Colonic mucosa (tissue), 4 donors: ENCODE measurements around the gene ADAMTSL3. TPM values are rescaled to one million over a fixed set of nuclear protein-coding genes. Genes with fewer than 3 reads are reported as not detected.

Source experiments
- DNase-seq: peaks from one replicate; pipeline ENCODE4 v3.0.0-alpha.2; 2020
- H3K27ac ChIP-seq: fragments of 200-600 bp; one replicate; pipeline ENCODE4 v1.8.0; 2021
- H3K27me3 ChIP-seq: fragments of 200-600 bp; one replicate; pipeline ENCODE4 v1.8.0; 2021
- H3K36me3 ChIP-seq: fragments of 200-600 bp; one replicate; pipeline ENCODE4 v1.8.0; 2021
- H3K4me1 ChIP-seq: fragments of 200-600 bp; one replicate; pipeline ENCODE4 v1.8.0; 2021; ENCODE audit warnings: mild to moderate bottlenecking
- H3K4me3 ChIP-seq: fragments of 200-600 bp; one replicate; pipeline ENCODE4 v1.8.0; 2021
- H3K9ac ChIP-seq, 2 donors: one replicate each; pipeline ENCODE4 v1.7.0; 2013; ENCODE audit warnings: control low read depth in 2 of 2, low read depth in 2 of 2, low read length in 2 of 2
- H3K9me3 ChIP-seq: fragments of 200-600 bp; one replicate; pipeline ENCODE4 v1.8.0; 2021
- CTCF ChIP-seq: fragments of 200-600 bp; IDR thresholded peaks from one replicate; pipeline ENCODE4 v1.8.0; 2022; ENCODE audit warnings: antibody characterized with exemption, mild to moderate bottlenecking
- intact Hi-C: fragments of 100-400 bp; cut with DNase I; formaldehyde crosslinking; loops from one replicate; pipeline ENCODE4 v1.14.1; 2022
- total RNA-seq, 2 donors: library from RNA; stranded (reverse); fragmentation: NEBNext Ultra II Directional in 1 of 2; extraction: Animal tissue kit (Norgen Biotek cat#: 25700) in 1 of 2; gene quantifications; one replicate each; pipeline ENCODE4 v1.2.1, GENCODE V29; 2021
- donor health status: healthy.
- donor health status: DM: no; HTN: no; CAD: no.
- donor health status: DM: no; HTN: no; CAD: no.

ADAMTSL3 gene
- total RNA-seq, 2 donors from 2014 or later, result 0.72 to 4.8 TPM

- Histone ChIP-seq H3K4me1 (no peaks in the 10 kb centered on the region), H3K27ac (no peak overlapping the region), H3K36me3 (no peaks in the 10 kb centered on the region), H3K9me3 (no peaks in the 10 kb centered on the region), H3K9ac (no peak overlapping the region), H3K27me3 (no peaks in the 10 kb centered on the region), H3K4me3 (no peak overlapping the region)
- intact Hi-C loops, result no loop called here
- no peak for TF ChIP-seq CTCF
- no peak for DNase-seq
Measured at GRCh38 chr15:83984601-83985000, 330.7 kb downstream of the ADAMTSL3 start.

DNA sequence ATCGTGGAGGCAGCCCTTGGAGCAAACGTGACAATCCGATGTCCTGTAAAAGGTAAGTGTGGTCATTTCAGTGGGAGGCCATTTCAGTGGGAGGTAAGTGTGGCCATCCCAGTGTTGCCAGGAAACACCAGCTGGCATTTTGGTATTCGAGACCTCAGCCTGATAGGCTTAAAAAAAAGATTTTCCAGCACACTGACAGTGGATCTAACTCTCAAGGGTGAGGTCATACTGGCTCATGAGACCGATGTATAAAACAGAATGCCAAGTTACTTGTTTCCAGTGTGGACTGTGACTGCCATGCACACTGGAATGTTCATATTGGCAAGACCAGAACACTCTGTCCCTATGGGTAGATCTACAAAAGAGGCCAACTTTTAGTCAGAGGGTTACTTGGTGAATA is 337.2 kb downstream of the ADAMTSL3 start:
- Histone ChIP-seq H3K27me3 (no peaks in the 10 kb centered on the region), H3K36me3 (no peaks in the 10 kb centered on the region), H3K9ac (no peak overlapping the region), H3K27ac (no peak overlapping the region), H3K4me3 (no peak overlapping the region), H3K4me1 (no peaks in the 10 kb centered on the region), H3K9me3 (no peaks in the 10 kb centered on the region)
- intact Hi-C loops, result no loop called here
- no peak for TF ChIP-seq CTCF
- DNase-seq, result no peak

DNA sequence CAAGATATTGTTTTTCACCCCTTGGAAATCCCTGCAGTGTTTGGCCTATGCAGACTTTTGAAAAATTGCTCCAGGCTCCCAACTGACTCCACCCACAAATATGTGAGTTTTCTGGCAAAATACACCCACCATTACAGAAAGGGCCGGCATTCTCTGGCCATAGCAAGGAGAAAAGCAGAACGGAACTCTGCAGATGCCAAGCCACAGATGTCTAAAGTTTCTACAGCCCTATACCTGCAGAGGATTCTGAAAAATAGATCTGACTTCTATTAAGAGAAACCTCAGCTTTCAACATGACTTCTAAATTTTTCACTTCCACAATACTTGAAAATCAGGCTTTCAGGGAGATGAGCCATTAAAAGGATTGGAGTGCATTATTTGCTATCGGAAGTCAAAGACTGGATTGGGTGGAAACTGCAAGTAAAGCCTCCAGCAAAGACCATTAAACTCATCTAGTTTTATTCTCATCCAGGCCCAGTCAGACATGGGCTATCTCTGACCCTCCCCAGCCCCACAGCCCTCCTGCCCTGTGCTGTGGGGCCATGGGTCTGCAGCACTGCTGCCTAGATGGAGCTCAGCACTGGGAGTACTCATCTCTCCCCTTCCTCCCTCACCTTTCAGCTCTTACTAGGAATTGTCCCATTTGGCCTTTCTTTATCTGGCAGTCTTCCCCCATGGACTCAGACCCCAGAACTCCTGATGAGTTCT is 338.6 kb downstream of the ADAMTSL3 start:
- no peak for TF ChIP-seq CTCF
- intact Hi-C loops, result no loop called here
- Histone ChIP-seq H3K27me3 (no peaks in the 10 kb centered on the region), H3K4me3 (no peak overlapping the region), H3K27ac (no peak overlapping the region), H3K9ac (no peak overlapping the region), H3K36me3 (no peaks in the 10 kb centered on the region), H3K9me3 (no peaks in the 10 kb centered on the region), H3K4me1 (no peaks in the 10 kb centered on the region)
- DNase-seq, result no peak

DNA sequence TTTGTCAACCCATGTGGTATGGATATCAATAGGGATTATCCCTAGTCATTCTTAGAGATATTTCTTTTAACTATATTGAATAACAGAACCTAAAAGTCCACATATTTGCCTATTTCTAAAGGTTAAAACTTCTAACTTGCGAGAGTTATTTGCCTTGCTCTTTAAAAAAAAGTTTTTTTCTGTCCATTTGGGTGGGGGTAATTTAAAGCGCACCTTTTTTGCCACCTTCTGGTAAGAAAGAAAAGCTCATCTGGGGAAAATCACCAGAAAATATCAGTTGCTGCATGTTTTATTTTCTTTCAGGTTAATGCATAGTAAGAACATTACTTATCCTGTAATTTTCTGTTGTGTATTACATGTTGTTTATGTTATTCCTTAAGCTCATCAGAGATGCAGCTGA is 339.7 kb downstream of the ADAMTSL3 start:
- Histone ChIP-seq H3K36me3 (no peaks in the 10 kb centered on the region), H3K9ac (no peak overlapping the region), H3K27me3 (no peaks in the 10 kb centered on the region), H3K27ac (no peak overlapping the region), H3K4me1 (no peaks in the 10 kb centered on the region), H3K4me3 (no peak overlapping the region), H3K9me3 (no peaks in the 10 kb centered on the region)
- intact Hi-C loops, result no loop called here
- DNase-seq, result no peak
- no peak for TF ChIP-seq CTCF

DNA sequence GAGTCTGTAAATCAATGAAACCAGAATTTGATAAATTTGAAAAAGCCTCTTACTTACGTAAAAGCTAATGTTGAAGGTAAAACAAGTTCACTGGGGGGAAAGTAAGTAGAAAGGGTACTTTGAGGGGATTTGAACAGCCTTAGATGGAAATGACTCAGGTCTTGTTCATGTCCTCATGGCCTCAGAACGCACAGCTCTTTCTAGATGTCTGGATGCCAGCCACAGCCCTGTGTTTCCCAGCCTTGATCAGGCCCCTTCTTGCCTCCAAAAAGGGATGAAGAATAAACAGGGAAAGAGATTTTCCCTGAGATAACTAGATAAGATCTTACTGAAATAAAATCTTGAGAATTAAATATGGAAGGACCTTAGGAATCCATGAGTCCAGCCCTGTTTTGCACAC is 344.6 kb downstream of the ADAMTSL3 start:
- no peak for DNase-seq
- H3K27ac ChIP-seq, result no peak overlapping the region
- no peaks in the 10 kb centered on the region for H3K27me3 ChIP-seq
- H3K9ac ChIP-seq, result no peak overlapping the region
- H3K9me3 ChIP-seq, result no peaks in the 10 kb centered on the region
- TF ChIP-seq CTCF, result no peak
- intact Hi-C loops, result no loop called here
- H3K4me3 ChIP-seq, result no peak overlapping the region
- no peaks in the 10 kb centered on the region for H3K4me1 ChIP-seq
- no peaks in the 10 kb centered on the region for H3K36me3 ChIP-seq
